Neural cell (in vitro differentiated cells): ENCODE results near the gene AGAP2. TPM values are rescaled to one million over a fixed set of nuclear protein-coding genes. Genes with fewer than 3 reads are reported as not detected.

Experiments used
- H2AFZ ChIP-seq: fragments of 200-600, 300-800 bp; sonication (generic), shearing (Covaris generic); 2 replicates; pipeline ENCODE4 v1.6.0; 2014; ENCODE audit warnings: low read depth, mild to moderate bottlenecking, antibody characterized with exemption, low read length, moderate library complexity
- H3F3A ChIP-seq: fragments of 200-600 bp; shearing (Covaris generic); 2 replicates; pipeline ENCODE4 v1.6.1; 2016; ENCODE audit warnings: mild to moderate bottlenecking, moderate library complexity, mixed read lengths, antibody characterized with exemption, low read length; ENCODE audit not compliant: insufficient read depth, poor library complexity, severe bottlenecking
- H3K27ac ChIP-seq: fragments of 200-600, 300-800 bp; sonication (generic), shearing (Covaris generic); 2 replicates; pipeline ENCODE4 v1.5.1; 2014; ENCODE audit warnings: mild to moderate bottlenecking, low read length, moderate library complexity
- H3K27me3 ChIP-seq: fragments of 300-800, 200-600 bp; sonication (generic), shearing (Covaris generic); 2 replicates; pipeline ENCODE4 v1.6.0; 2014; ENCODE audit warnings: mild to moderate bottlenecking, low read depth, low read length, moderate library complexity; ENCODE audit not compliant: insufficient read depth
- H3K36me3 ChIP-seq: fragments of 300-800, 200-600 bp; sonication (generic), shearing (Covaris generic); 2 replicates; pipeline ENCODE4 v1.5.1; 2014; ENCODE audit warnings: mild to moderate bottlenecking, antibody characterized with exemption, low read length, moderate library complexity; ENCODE audit not compliant: insufficient read depth
- H3K4me2 ChIP-seq: fragments of 300-800, 200-600 bp; sonication (generic), shearing (Covaris generic); 2 replicates; pipeline ENCODE4 v1.6.0; 2014; ENCODE audit warnings: mild to moderate bottlenecking, low read length
- H3K4me3 ChIP-seq: fragments of 300-800, 200-600 bp; sonication (generic), shearing (Covaris generic); 2 replicates; pipeline ENCODE4 v1.5.1; 2014; ENCODE audit warnings: mild to moderate bottlenecking, low read length, moderate library complexity
- H3K79me2 ChIP-seq: fragments of 200-600 bp; shearing (Covaris generic); replicated peaks from 2 replicates; pipeline ENCODE4 v1.6.0; 2014; ENCODE audit warnings: mild to moderate bottlenecking, low read length, moderate library complexity; ENCODE audit not compliant: insufficient read depth
- H3K9ac ChIP-seq: fragments of 300-800, 200-600 bp; sonication (generic), shearing (Covaris generic); 2 replicates; pipeline ENCODE4 v1.6.1; 2016; ENCODE audit warnings: mild to moderate bottlenecking, low read length, mixed read lengths
- H3K9me2 ChIP-seq: fragments of 200-600 bp; shearing (Covaris generic); 2 replicates; pipeline ENCODE4 v1.6.1; 2016; ENCODE audit warnings: mild to moderate bottlenecking, low read length, mixed read lengths; ENCODE audit not compliant: insufficient read depth
- H3K9me3 ChIP-seq: fragments of 200-600, 300-800 bp; sonication (generic), shearing (Covaris generic); 2 replicates; pipeline ENCODE4 v1.6.1; 2016; ENCODE audit warnings: mild to moderate bottlenecking, mixed run types, low read length, moderate library complexity, mixed read lengths
- H4K20me1 ChIP-seq: fragments of 200-600 bp; shearing (Covaris generic); 2 replicates; pipeline ENCODE4 v1.6.1; 2016; ENCODE audit warnings: mild to moderate bottlenecking, mixed run types; ENCODE audit not compliant: insufficient read depth
- CTCF ChIP-seq: fragments of 450-650 bp; IDR thresholded peaks from 2 replicates; pipeline ENCODE4 v1.5.1; 2014; ENCODE audit warnings: antibody characterized with exemption, mild to moderate bottlenecking, moderate library complexity; ENCODE audit not compliant: poor library complexity, severe bottlenecking
- EP300 ChIP-seq: fragments of 450-650 bp; conservative IDR thresholded peaks from 2 replicates; pipeline ENCODE4 v1.6.1; 2014; ENCODE audit warnings: antibody characterized with exemption, mild to moderate bottlenecking, moderate library complexity; ENCODE audit not compliant: poor library complexity, severe bottlenecking
- EZH2 ChIP-seq: fragments of 200-600, 300-800 bp; shearing (Covaris generic), sonication (generic); IDR thresholded peaks from 2 replicates; pipeline ENCODE4 v1.6.1; 2014; ENCODE audit warnings: antibody characterized with exemption, low read length, borderline replicate concordance, mild to moderate bottlenecking; ENCODE audit not compliant: insufficient read depth, poor library complexity, severe bottlenecking
- MXI1 ChIP-seq: fragments of 450-650 bp; conservative IDR thresholded peaks from 2 replicates; pipeline ENCODE4 v1.6.1; 2014; ENCODE audit warnings: antibody characterized with exemption, mild to moderate bottlenecking; ENCODE audit not compliant: poor library complexity, severe bottlenecking
- POLR2AphosphoS5 ChIP-seq: IDR thresholded peaks from 2 replicates; pipeline ENCODE4 v1.6.1; 2012
- RAD21 ChIP-seq: fragments of 450-650 bp; conservative IDR thresholded peaks from 2 replicates; pipeline ENCODE4 v1.6.1; 2014; ENCODE audit warnings: antibody characterized with exemption, mild to moderate bottlenecking, moderate library complexity
- SMC3 ChIP-seq: fragments of 450-650 bp; conservative IDR thresholded peaks from 2 replicates; pipeline ENCODE4 v1.6.1; 2014; ENCODE audit warnings: antibody characterized with exemption, mild to moderate bottlenecking, moderate library complexity; ENCODE audit not compliant: poor library complexity
- TAF1 ChIP-seq: IDR thresholded peaks from 2 replicates; pipeline ENCODE4 v1.6.1; 2012; ENCODE audit warnings: low read depth
- polyA plus RNA-seq: library from polyadenylated mRNA; depleted of rRNA; stranded (reverse); fragments of >200 nt; gene quantifications from 2 replicates; pipeline ENCODE4 v1.2.3, GENCODE V29; 2014
- TF ChIP-seq, protein P1 (sequence below): IDR thresholded peaks from 2 replicates; pipeline ENCODE4 v1.6.1; 2012; ENCODE audit warnings: borderline replicate concordance

AGAP2 gene
- polyA plus RNA-seq, 1 donor from 2014 or later = 19.3 TPM

- no peak overlapping the region for H3K27ac ChIP-seq
- H2AFZ ChIP-seq = no peak overlapping the region
- no peak for TF ChIP-seq SMC3
- no peaks in the 10 kb centered on the region for H3F3A ChIP-seq
- no peaks in the 10 kb centered on the region for H3K36me3 ChIP-seq
- no peak overlapping the region for H3K4me3 ChIP-seq
- no peak overlapping the region for H3K4me2 ChIP-seq
- no peak overlapping the region for H3K9ac ChIP-seq
- no peaks in the 10 kb centered on the region for H4K20me1 ChIP-seq
- no peaks in the 10 kb centered on the region for H3K79me2 ChIP-seq
- H3K27me3 ChIP-seq = no peaks in the 10 kb centered on the region
- no peaks in the 10 kb centered on the region for H3K9me3 ChIP-seq
- no peaks in the 10 kb centered on the region for H3K9me2 ChIP-seq
These were observed 37.7 kb upstream of the AGAP2 start for GRCh38 chr12:57776247-57776587.

DNA sequence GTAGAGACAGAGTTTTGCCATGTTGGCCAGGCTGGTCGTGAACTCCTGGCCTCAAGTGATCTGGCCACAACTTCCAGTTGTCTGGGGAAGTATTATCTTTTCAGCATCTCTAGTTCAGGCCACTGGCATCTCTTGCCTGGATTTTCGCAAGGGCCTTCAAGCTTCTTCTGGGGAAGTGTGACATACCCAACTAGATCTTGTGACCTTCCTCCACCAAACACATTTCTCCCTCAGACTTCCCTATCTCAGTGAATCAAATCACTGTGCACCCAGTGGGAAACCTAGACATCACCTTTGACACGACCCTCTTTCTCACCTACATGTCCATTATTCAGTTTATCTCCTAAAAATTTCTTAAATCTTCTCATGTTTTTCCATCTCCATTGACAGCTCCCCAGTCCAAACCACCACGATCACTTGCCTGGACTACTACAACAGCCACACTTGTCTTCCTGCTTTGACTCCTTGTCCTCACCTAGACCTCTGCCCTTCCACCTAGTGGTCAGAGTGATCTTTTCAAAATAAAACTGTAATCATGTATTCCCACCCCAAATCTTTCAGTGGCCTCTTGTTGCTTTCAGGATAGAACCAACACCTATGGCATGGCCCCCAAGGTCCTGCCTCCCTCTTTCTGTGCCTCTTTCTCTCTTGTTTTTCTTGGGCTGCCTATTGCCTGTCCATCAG, 37.2 kb upstream of the AGAP2 start:
- Histone ChIP-seq H3K4me2 (no peak overlapping the region), H2AFZ (no peak overlapping the region)
- TF ChIP-seq CTCF = no peak
- no peak for TF ChIP-seq POLR2AphosphoS5
- TF ChIP-seq TAF1 = no peak
- TF ChIP-seq RAD21 = no peak
- TF ChIP-seq EP300 = no peak
- no peak for TF ChIP-seq EZH2
- TF ChIP-seq MXI1 = no peak
- TF ChIP-seq, protein P1, sequence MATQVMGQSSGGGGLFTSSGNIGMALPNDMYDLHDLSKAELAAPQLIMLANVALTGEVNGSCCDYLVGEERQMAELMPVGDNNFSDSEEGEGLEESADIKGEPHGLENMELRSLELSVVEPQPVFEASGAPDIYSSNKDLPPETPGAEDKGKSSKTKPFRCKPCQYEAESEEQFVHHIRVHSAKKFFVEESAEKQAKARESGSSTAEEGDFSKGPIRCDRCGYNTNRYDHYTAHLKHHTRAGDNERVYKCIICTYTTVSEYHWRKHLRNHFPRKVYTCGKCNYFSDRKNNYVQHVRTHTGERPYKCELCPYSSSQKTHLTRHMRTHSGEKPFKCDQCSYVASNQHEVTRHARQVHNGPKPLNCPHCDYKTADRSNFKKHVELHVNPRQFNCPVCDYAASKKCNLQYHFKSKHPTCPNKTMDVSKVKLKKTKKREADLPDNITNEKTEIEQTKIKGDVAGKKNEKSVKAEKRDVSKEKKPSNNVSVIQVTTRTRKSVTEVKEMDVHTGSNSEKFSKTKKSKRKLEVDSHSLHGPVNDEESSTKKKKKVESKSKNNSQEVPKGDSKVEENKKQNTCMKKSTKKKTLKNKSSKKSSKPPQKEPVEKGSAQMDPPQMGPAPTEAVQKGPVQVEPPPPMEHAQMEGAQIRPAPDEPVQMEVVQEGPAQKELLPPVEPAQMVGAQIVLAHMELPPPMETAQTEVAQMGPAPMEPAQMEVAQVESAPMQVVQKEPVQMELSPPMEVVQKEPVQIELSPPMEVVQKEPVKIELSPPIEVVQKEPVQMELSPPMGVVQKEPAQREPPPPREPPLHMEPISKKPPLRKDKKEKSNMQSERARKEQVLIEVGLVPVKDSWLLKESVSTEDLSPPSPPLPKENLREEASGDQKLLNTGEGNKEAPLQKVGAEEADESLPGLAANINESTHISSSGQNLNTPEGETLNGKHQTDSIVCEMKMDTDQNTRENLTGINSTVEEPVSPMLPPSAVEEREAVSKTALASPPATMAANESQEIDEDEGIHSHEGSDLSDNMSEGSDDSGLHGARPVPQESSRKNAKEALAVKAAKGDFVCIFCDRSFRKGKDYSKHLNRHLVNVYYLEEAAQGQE = no peak
- TF ChIP-seq SMC3 = no peak

DNA sequence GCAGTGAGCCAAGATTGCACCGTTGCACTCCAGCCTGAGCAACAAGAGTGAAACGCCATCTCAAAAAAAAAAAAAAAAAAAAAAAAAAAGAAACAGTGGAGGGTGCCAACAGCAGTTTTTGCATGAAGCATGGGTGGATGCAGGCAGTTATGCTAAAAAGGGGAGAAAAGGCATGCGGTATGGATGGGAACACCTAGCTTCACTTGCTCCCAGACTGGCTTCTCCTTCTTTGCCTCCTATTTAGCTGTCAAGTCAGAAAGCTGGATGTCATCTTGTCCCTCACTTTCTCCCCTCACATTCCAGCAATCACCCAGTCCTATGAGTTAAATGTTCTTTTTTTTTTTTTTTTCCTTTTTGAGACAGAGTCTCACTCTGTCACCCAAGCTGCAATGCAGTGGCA, 36.5 kb upstream of the AGAP2 start:
- no peaks in the 10 kb centered on the region for H3K9me2 ChIP-seq
- no peak overlapping the region for H3K4me2 ChIP-seq
- H4K20me1 ChIP-seq = no peaks in the 10 kb centered on the region
- H3K36me3 ChIP-seq = no peaks in the 10 kb centered on the region
- no peak overlapping the region for H3K27ac ChIP-seq
- H2AFZ ChIP-seq = no peak overlapping the region
- H3K27me3 ChIP-seq = no peaks in the 10 kb centered on the region
- no peak overlapping the region for H3K9ac ChIP-seq
- H3K4me3 ChIP-seq = no peak overlapping the region
- no peaks in the 10 kb centered on the region for H3K9me3 ChIP-seq
- H3F3A ChIP-seq = no peaks in the 10 kb centered on the region
- TF ChIP-seq TAF1 (no peak), RAD21 (no peak), CTCF (no peak), SMC3 (no peak), EP300 (no peak), EZH2 (no peak), MXI1 (no peak), POLR2AphosphoS5 (no peak)
- TF ChIP-seq, protein P1 = no peak
- H3K79me2 ChIP-seq = no peaks in the 10 kb centered on the region

More for the DNA sequence above, 37.2 kb upstream of the AGAP2 start:
- no peaks in the 10 kb centered on the region for H3K27me3 ChIP-seq
- no peaks in the 10 kb centered on the region for H3K79me2 ChIP-seq
- no peaks in the 10 kb centered on the region for H3K9me2 ChIP-seq
- H3K9me3 ChIP-seq = no peaks in the 10 kb centered on the region
- no peak overlapping the region for H3K4me3 ChIP-seq
- no peaks in the 10 kb centered on the region for H3F3A ChIP-seq
- H3K9ac ChIP-seq = no peak overlapping the region
- no peaks in the 10 kb centered on the region for H3K36me3 ChIP-seq
- no peaks in the 10 kb centered on the region for H4K20me1 ChIP-seq
- H3K27ac ChIP-seq = no peak overlapping the region
